Measurements from ENCODE around the gene PTRHD1. TPM values are rescaled to one million over a fixed set of nuclear protein-coding genes. Genes with fewer than 3 reads are reported as not detected.

Gene PTRHD1
- total RNA-seq, 4 donors from 2014 or later: 8.4 to 19.7 (median 14.4) TPM

GRCh38 chr2:24745825-24746224, 47.4 kb downstream of the PTRHD1 start:
- no peak for DNase-seq (ENCODE audit: low spot score in 2 of 2)
- peaks cover 0 to 37% (median 0%) of the 10 kb centered on the region in 3 donors for H3K36me3 ChIP-seq
- H3K4me3 ChIP-seq: no peak overlapping the region
- TF ChIP-seq CTCF (IDR thresholded peaks at IDR 0.05) (no peak), EP300 (IDR thresholded peaks at IDR 0.05) (no peak), POLR2A (IDR thresholded peaks at IDR 0.05) (no peak)
- no peak overlapping the region for H3K27ac ChIP-seq
- 84 to 85% methylated on average over 2 of the region's 2 CpGs for WGBS, 2 donors
- H3K4me1 ChIP-seq: peaks cover 0 to 17% (median 0%) of the 10 kb centered on the region in 4 donors
- H3K27me3 ChIP-seq: no peaks in the 10 kb centered on the region
- H3K9me3 ChIP-seq: no peaks in the 10 kb centered on the region

- peaks cover 0 to 17% (median 0%) of the 10 kb centered on the region in 4 donors for H3K4me1 ChIP-seq
- H3K4me3 ChIP-seq: no peak overlapping the region
- no peak for DNase-seq (ENCODE audit: low spot score in 2 of 2)
- TF ChIP-seq POLR2A (IDR thresholded peaks at IDR 0.05) (no peak), EP300 (IDR thresholded peaks at IDR 0.05) (no peak), CTCF (IDR thresholded peaks at IDR 0.05) (no peak)
- no peaks in the 10 kb centered on the region for H3K9me3 ChIP-seq
- H3K27me3 ChIP-seq: no peaks in the 10 kb centered on the region
- peaks cover 0 to 45% (median 0%) of the 10 kb centered on the region in 3 donors for H3K36me3 ChIP-seq
- H3K27ac ChIP-seq: peak overlapping the region in 1 of 4 donors; percentile 49
- 37 to 38% methylated on average over 1 of the region's 1 CpG for WGBS, 2 donors
Observed at GRCh38 chr2:24744356-24744755, 48.8 kb downstream of the PTRHD1 start.

GRCh38 chr2:24743924-24744323, 49.3 kb downstream of the PTRHD1 start:
- H3K27me3 ChIP-seq: no peaks in the 10 kb centered on the region
- TF ChIP-seq EP300 (IDR thresholded peaks at IDR 0.05): no peak
- no peak for TF ChIP-seq CTCF (IDR thresholded peaks at IDR 0.05)
- no peak for TF ChIP-seq POLR2A (IDR thresholded peaks at IDR 0.05)
- peaks cover 0 to 17% (median 0%) of the 10 kb centered on the region in 4 donors for H3K4me1 ChIP-seq
- H3K27ac ChIP-seq: peak overlapping the region in 1 of 4 donors; percentile 49
- no peaks in the 10 kb centered on the region for H3K9me3 ChIP-seq
- H3K4me3 ChIP-seq: no peak overlapping the region
- 49 to 58% methylated on average over 3 of the region's 3 CpGs for WGBS, 2 donors
- peaks cover 0 to 48% (median 0%) of the 10 kb centered on the region in 3 donors for H3K36me3 ChIP-seq
- DNase-seq (ENCODE audit: low spot score in 2 of 2): no peak

- no peaks in the 10 kb centered on the region for H3K9me3 ChIP-seq
- no peak overlapping the region for H3K4me3 ChIP-seq
- no peaks in the 10 kb centered on the region for H3K27me3 ChIP-seq
- WGBS, 2 donors: 83 to 95% methylated on average over 1 of the region's 1 CpG
- H3K36me3 ChIP-seq: peaks cover 0 to 43% (median 0%) of the 10 kb centered on the region in 3 donors
- no peak overlapping the region for H3K27ac ChIP-seq
- TF ChIP-seq EP300 (IDR thresholded peaks at IDR 0.05): no peak
- no peak for TF ChIP-seq CTCF (IDR thresholded peaks at IDR 0.05)
- TF ChIP-seq POLR2A (IDR thresholded peaks at IDR 0.05): no peak
- H3K4me1 ChIP-seq: peaks cover 0 to 17% (median 0%) of the 10 kb centered on the region in 4 donors
- no peak for DNase-seq (ENCODE audit: low spot score in 2 of 2)
Observed at GRCh38 chr2:24742730-24743129, 50.5 kb downstream of the PTRHD1 start.

- peaks cover 0 to 36% (median 0%) of the 10 kb centered on the region in 3 donors for H3K36me3 ChIP-seq
- peaks cover 0 to 17% (median 0%) of the 10 kb centered on the region in 4 donors for H3K4me1 ChIP-seq
- TF ChIP-seq EP300 (IDR thresholded peaks at IDR 0.05) (no peak), CTCF (IDR thresholded peaks at IDR 0.05) (no peak), POLR2A (IDR thresholded peaks at IDR 0.05) (no peak)
- 70 to 89% methylated on average over 1 of the region's 1 CpG for WGBS, 2 donors
- no peak for DNase-seq (ENCODE audit: low spot score in 2 of 2)
- no peaks in the 10 kb centered on the region for H3K27me3 ChIP-seq
- no peak overlapping the region for H3K27ac ChIP-seq
- no peaks in the 10 kb centered on the region for H3K9me3 ChIP-seq
- H3K4me3 ChIP-seq: no peak overlapping the region
Observed at GRCh38 chr2:24740142-24740541, 53.0 kb downstream of the PTRHD1 start.

Other genes starting within 250 kb of the PTRHD1 start
- 1 to 10 TPM; 2.4 to 3.6 (median 2.7) TPM for gene CENPO, start within 50 bp of the PTRHD1 start, total RNA-seq
- 100 to 1,000 TPM; 145 to 393 (median 207) TPM for gene ADCY3, start 126.8 kb upstream of the PTRHD1 start, total RNA-seq
- gene DNAJC27, start 178.6 kb upstream of the PTRHD1 start, total RNA-seq: 10 to 100 TPM; 12.8 to 23.4 (median 14.0) TPM
- 1 to 10 TPM; 5.4 to 7.1 (median 5.7) TPM for gene EFR3B, start 248.7 kb upstream of the PTRHD1 start, total RNA-seq

All from tibial nerve (tissue), 4 donors.